B cell (primary cell): ENCODE measurements around the gene RBM33.

Experiments
- CTCF ChIP-seq: fragments of 200-600 bp; IDR thresholded peaks from one replicate; pipeline ENCODE4 v1.8.0; 2022; ENCODE audit warnings: antibody characterized with exemption, mild to moderate bottlenecking
- EZH2 ChIP-seq: IDR thresholded peaks from 2 replicates; pipeline ENCODE4 v1.6.1; 2012; ENCODE audit warnings: borderline replicate concordance, low read depth, mild to moderate bottlenecking, moderate library complexity, low read length; ENCODE audit not compliant: insufficient read depth, poor library complexity, severe bottlenecking

GRCh38 chr7:155774947-155775346 lies 130.5 kb downstream of the RBM33 start:
- TF ChIP-seq CTCF (no peak), EZH2 (no peak)
